Lung (tissue), 12 donors: ENCODE results near the gene TWIST2. TPM values are rescaled to one million over a fixed set of nuclear protein-coding genes. Genes with fewer than 3 reads are reported as not detected.

Experiments used
- ATAC-seq: fragments of 200-7000 bp; cut with Tn5 transposase; one replicate; pipeline ENCODE4 v1.9.1; 2020; ENCODE audit warnings: moderate number of reproducible peaks; ENCODE audit not compliant: insufficient read depth, low FRiP score
- DNase-seq, 3 donors: peaks; one replicate each; pipeline ENCODE4 v3.0.0-alpha.2; 2013 to 2017
- H3K27ac ChIP-seq, 2 donors: one replicate each; pipeline ENCODE4 v1.5.1; 2013; ENCODE audit warnings: mild to moderate bottlenecking in 2 of 2, moderate library complexity in 2 of 2, control low read depth in 1 of 2, inconsistent platforms in 1 of 2, low read depth in 1 of 2, low read length in 1 of 2
- H3K27me3 ChIP-seq, 3 donors: one replicate each; pipeline ENCODE4 v1.5.1; 2013; ENCODE audit warnings: low read length in 2 of 3; ENCODE audit not compliant: control insufficient read depth in 3 of 3, insufficient read depth in 3 of 3
- H3K36me3 ChIP-seq, 4 donors: one replicate each; pipeline ENCODE4 v1.5.1; 2013; ENCODE audit warnings: low read length in 4 of 4, mild to moderate bottlenecking in 1 of 4, moderate library complexity in 1 of 4; ENCODE audit not compliant: control insufficient read depth in 4 of 4, insufficient read depth in 4 of 4
- H3K4me1 ChIP-seq, 5 donors: one replicate each; pipeline ENCODE4 v1.5.1; 2013; ENCODE audit warnings: low read length in 5 of 5, mild to moderate bottlenecking in 2 of 5, moderate library complexity in 1 of 5; ENCODE audit not compliant: control insufficient read depth in 5 of 5, insufficient read depth in 5 of 5
- H3K4me3 ChIP-seq: one replicate; pipeline ENCODE4 v1.5.1; 2013; ENCODE audit warnings: mild to moderate bottlenecking, control low read depth, moderate library complexity
- H3K9ac ChIP-seq, 2 donors: one replicate each; pipeline ENCODE4 v1.5.1; 2013; ENCODE audit warnings: low read length in 2 of 2, control low read depth in 1 of 2; ENCODE audit not compliant: insufficient read depth in 1 of 2
- H3K9me3 ChIP-seq, 4 donors: one replicate each; pipeline ENCODE4 v1.5.1; 2013; ENCODE audit warnings: low read length in 3 of 4, mild to moderate bottlenecking in 1 of 4, moderate library complexity in 1 of 4; ENCODE audit not compliant: control insufficient read depth in 4 of 4, insufficient read depth in 3 of 4
- CTCF ChIP-seq: IDR thresholded peaks from 2 replicates; pipeline ENCODE4 v1.5.1; 2012; ENCODE audit warnings: mild to moderate bottlenecking; ENCODE audit errors: control extremely low read depth, extremely low read depth
- WGBS, 2 donors: extraction: QIAGEN DNeasy Blood & Tissue Kit; methylation state at CpG; one replicate each; pipeline ENCODE4 v1.1.7; 2013; 5-methylcytosine and 5-hydroxymethylcytosine counted together
- polyA plus RNA-seq, 2 donors: library from polyadenylated mRNA; stranded (reverse); fragments of 200-250 nt; gene quantifications; one replicate each; pipeline ENCODE4 v1.2.1, GENCODE V29; 2013
- total RNA-seq, 2 donors: library from RNA; depleted of rRNA in 1 of 2; stranded (reverse); fragments of >200 nt in 1 of 2; gene quantifications; one replicate each; pipeline ENCODE4 v1.2.1, GENCODE V29; 2014 to 2021
- donor health status: control.
- donor health status: control.
- donor health status: Bipolar disorder and iron deficiency.
- donor health status: healthy.
- donor health status: DM: yes; HTN: yes; CAD: no.

Gene TWIST2
- total and polyA plus RNA-seq, 4 donors: 10.1 to 14.8 (median 11.7) TPM

- H3K27me3 ChIP-seq: peaks cover 0 to 9% (median 0%) of the 10 kb centered on the region in 3 donors
- no peak overlapping the region for H3K9ac ChIP-seq
- ATAC-seq (no peak), DNase-seq (no peak)
- H3K27ac ChIP-seq: no peak overlapping the region
- H3K4me3 ChIP-seq: no peak overlapping the region
- TF ChIP-seq CTCF: no peak
- peaks cover 0 to 14% (median under 1%) of the 10 kb centered on the region in 5 donors for H3K4me1 ChIP-seq
- H3K36me3 ChIP-seq: no peaks in the 10 kb centered on the region
- 76 to 85% methylated on average over 14 of the region's 14 CpGs for WGBS, 2 donors
- H3K9me3 ChIP-seq: no peaks in the 10 kb centered on the region
Measured at GRCh38 chr2:238859636-238860347, 11.9 kb downstream of the TWIST2 start.

GRCh38 chr2:238861013-238861730 is 13.3 kb downstream of the TWIST2 start:
- 79 to 83% methylated on average over 20 to 21 of the region's 21 CpGs for WGBS, 2 donors
- Histone ChIP-seq H3K9me3 (no peaks in the 10 kb centered on the region), H3K36me3 (no peaks in the 10 kb centered on the region), H3K27me3 (peaks cover 0 to 4% (median 0%) of the 10 kb centered on the region in 3 donors), H3K27ac (no peak overlapping the region), H3K4me1 (peaks cover 0 to 19% (median 4%) of the 10 kb centered on the region in 5 donors), H3K4me3 (no peak overlapping the region), H3K9ac (no peak overlapping the region)
- ATAC-seq (no peak), DNase-seq (no peak)
- TF ChIP-seq CTCF: no peak

GRCh38 chr2:238861766-238862315 is 14.0 kb downstream of the TWIST2 start:
- 93 to 97% methylated on average over 10 of the region's 10 CpGs for WGBS, 2 donors
- no peak for TF ChIP-seq CTCF
- DNase-seq (no peak), ATAC-seq (no peak)
- H3K9me3 ChIP-seq: no peaks in the 10 kb centered on the region
- H3K36me3 ChIP-seq: no peaks in the 10 kb centered on the region
- H3K4me3 ChIP-seq: no peak overlapping the region
- H3K27me3 ChIP-seq: peaks cover 0 to 4% (median 0%) of the 10 kb centered on the region in 3 donors
- H3K9ac ChIP-seq: no peak overlapping the region
- peaks cover 0 to 19% (median 4%) of the 10 kb centered on the region in 5 donors for H3K4me1 ChIP-seq
- H3K27ac ChIP-seq: no peak overlapping the region
